Right hindlimb (tissue), 1 donor: ENCODE measurements around the gene SKA2.
"Not testable (repeated sequence)": the region's sequence is repeated elsewhere in the genome, so short reads cannot be mapped to it uniquely, and the experiment has no call there.

Experiments
- DNase-seq: peaks from one replicate; pipeline ENCODE4 v3.0.0-alpha.2; 2018

SKA2 gene

DNA sequence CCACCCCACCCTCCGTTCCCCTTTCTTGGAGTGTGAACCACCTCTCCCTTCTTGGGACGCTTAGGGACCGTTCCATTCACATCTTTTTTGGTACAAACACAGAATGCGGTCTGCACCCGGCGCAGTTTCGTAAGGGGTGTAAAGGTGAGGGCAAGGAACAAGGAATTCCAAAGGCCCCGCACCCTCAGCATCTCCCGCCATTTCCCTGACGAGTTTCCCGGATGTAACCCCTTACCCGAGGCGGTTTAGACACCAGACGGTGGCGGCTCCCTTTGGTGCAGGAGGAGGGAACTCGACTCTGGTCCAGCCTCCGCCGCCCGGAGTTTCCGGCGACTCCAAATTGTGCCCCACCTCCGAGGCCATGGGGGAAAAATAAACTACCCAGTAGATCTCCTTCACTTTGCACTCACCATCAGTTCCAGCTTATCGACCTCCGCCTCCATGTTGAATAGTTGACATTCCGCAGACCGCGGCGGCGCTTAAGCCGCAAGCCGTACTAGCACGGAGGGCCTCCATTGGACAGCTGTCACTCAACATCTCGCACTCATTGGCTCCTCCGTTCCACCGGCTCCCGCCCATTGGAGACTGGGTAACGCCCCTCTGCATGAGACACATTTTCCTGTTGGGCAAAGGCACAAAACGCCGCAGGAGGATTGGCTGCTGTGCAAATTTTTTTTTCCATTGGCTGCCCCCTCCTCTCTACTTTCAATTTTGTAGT lies at the start of gene SKA2:
Gene SKA2 (minus strand): TSS at position 466 of the 718 bp plus-strand sequence. CDS start 23 bp downstream, at position 443.
- DNase-seq = peak; percentile 99

DNA sequence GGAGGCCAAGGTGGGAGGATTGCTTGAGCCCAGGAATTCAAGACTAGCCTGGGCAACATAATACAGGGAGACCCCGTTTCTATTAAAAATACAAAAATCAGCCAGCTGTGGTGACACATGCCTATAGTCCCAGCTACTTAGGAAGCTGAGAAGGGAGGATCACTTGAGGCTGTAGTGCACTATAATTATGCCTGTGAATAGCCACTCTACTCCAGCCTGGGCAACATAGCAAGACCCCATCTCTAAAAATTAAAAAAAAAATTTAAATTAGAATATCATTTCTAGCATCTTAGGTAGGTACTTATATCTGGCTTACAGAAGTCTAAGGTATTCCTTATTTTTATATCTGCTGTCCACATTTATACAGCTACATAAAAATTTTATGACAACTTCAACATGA lies 47.3 kb upstream of the SKA2 start:
- DNase-seq = no peak

- DNase-seq = no peak
Measured at GRCh38 chr17:59199398-59199797, 44.4 kb upstream of the SKA2 start.

- DNase-seq = no peak
Measured at GRCh38 chr17:59193336-59193862, 38.4 kb upstream of the SKA2 start.

- DNase-seq = no peak
Measured at GRCh38 chr17:59190806-59191205, 35.8 kb upstream of the SKA2 start.

GRCh38 chr17:59186850-59187249 lies 31.9 kb upstream of the SKA2 start:
- no peak for DNase-seq

GRCh38 chr17:59185997-59186396 lies 31.0 kb upstream of the SKA2 start:
- DNase-seq = no peak

DNA sequence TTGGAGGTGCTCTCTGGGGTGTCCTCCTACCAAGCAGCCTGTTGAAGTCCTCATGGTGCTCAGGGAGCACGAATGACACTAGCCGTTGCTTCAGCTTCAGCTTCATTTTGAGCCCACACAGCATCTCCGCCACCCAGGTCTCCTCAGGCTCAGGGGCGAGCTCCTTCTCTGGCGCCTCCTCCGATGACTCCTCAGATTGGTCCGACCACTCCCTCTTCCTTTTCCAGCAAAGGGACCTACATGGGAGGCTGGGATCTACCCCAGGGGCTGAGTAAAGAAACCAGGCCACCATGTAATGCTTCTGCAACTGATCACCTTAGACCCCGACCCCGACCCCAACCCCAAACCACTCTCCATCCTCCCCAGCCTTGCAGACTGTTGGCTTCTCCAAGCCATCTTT lies 26.5 kb upstream of the SKA2 start:
- DNase-seq = no peak

- DNase-seq = no peak
Measured at GRCh38 chr17:59180626-59181025, 25.6 kb upstream of the SKA2 start.

- DNase-seq = not testable (repeated sequence)
Measured at GRCh38 chr17:59179601-59180000, 24.6 kb upstream of the SKA2 start.

DNA sequence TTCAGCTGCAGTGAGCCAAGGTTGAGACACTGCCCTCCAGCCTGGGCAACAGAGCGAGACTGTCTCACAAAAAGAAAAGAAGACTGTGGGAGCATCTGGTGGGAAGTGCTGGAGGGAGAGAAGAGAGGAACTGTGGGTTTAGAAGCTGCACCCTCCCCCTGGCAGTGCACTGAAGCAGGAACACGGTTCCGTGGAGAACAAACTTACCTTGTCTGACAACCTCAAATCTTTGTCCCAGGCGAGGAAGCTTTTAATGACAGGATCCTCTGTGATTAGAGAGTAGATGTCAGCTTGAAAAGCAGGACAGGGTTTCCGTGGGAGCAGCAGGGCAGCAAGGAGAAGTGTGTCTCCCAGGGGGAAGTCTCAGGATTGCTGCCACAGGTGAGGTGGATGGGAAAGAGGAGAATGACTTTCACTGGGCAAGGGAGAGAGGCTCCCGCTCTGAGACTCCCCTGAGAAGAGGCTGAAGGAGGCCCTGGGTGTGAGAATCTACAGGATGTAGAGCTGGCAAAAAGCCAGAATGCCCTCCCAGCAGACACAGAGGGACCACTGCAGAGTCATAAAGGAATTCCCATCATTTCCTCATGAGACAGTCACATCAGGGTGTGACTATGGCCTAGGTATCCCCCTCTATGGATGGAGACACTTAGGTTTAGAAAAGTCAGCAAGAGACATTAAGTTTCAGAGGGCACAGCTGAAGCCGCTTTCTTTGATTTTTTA lies 23.4 kb upstream of the SKA2 start:
- no peak for DNase-seq

DNA sequence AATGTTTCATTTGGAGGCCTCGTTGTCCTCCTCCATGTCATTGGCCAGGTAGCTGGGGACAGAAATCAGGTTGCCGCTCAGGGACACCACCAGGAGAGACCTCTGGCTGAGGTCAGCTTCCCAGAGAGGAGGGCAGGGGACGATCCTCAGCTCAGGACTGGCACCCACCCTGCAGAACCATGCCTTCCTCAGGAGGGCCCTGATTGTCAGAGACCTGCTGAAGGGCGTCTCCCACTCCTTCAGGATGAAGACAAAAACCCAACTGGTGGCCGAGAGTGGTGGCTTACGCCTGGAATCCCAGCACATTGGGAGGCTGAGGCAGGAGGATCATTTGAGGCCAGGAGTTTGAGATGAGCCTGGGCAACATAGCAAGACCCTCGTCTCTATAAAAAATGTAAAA lies 20.1 kb upstream of the SKA2 start:
- DNase-seq = no peak

DNA sequence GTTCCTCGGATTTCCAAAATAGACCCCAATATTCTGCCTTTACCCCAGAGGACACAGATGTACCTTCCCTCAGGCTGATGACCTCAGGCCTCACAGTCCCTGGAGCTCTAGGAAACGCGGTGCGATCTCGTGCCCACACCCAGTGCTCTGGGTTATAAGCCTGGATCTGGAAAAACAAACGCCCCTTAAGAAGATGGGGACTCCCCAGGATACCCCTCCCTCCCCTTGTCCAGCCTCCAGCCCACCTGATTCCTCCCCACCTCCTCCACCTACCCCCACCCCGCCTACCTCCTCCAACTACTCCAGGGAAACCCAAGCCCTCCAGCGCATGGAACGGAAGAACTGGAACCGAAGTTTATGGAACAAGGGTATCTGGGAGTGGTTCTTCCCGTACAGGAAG lies 19.7 kb upstream of the SKA2 start:
- DNase-seq = no peak

GRCh38 chr17:59172436-59173004 lies 17.5 kb upstream of the SKA2 start:
- DNase-seq = no peak

GRCh38 chr17:59167571-59168001 lies 12.6 kb upstream of the SKA2 start:
- DNase-seq = no peak

DNA sequence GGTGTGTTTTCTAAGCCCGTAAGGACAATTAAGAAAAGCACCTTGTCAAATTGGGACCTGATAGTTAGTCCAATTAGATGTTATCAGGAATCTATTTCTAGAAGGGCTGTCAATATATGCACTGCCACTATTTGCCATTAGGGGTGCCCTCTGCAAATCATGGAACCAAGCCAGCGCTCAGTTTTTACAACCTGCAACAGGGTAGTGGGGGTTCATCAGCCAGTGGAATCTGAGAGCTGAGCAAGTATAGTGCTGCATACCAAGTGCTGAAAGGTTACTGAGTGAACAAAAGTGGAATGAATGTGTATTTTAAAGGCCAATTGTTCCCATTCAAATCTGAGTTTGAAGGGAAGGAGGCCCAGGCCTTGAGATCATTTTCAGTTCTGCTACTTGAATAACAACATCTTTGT lies 11.0 kb upstream of the SKA2 start:
- DNase-seq = no peak

DNA sequence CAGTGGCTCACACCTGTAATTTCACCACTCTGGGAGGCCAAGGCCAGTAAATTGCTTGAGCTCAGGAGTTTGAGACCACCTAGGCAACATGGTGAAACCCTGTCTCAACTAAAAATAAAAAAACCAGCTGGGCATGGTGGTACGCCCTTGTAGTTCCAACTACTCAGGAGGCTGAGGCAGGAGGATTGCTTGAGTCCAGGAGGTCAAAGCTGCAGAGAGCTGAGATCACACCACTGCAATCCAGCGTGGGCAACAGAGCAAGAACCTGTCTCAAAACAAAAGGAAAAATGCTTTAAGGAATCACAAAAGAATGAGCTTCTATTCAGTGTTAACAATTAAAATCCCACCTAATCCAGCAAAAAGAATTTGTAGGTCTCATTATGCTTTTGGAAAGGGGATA lies 6.5 kb upstream of the SKA2 start:
- DNase-seq = no peak

DNA sequence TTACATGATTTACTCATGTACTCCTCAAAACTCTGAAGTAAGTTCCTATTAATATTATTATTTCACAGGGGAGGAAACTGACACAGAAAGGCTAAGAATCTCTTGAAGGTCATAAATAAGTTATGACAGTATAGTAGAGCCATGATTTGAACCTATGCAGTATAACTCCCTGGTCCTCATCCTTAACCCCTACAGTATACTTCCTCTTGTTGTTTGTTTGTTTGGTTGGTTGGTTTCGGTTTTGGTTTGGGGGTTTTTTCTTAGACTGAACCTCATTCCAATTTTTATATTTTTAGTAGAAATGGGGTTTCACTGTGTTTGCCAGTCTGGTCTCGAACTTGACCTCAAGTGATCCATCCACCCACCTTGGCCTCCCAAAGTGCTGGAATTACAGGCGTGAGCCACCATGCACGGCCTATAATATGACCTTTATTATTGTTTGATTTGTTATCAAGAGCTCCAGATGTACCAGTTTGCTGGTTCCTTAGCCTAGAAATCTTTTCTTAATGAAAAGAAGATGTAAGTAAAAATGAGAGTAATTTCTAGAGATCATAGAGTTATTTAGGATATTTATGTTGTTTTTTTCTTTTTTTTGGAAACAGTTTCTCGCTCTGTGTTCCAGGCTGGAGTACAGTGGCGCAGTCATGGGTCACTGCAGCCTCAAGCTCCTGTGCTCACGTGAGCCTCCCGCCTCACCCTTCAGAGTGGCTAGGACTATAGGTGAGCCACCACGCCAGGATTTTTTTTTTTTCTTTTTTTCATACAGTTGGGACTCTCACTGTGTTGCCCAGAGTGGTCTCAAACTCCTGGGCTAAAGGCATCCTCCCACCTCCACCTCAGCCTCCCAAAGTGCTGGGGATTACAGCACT lies 5.4 kb upstream of the SKA2 start:
- no peak for DNase-seq

- DNase-seq = no peak
Measured at GRCh38 chr17:59155439-59156177, 622 bp upstream of the SKA2 start, which contains the start of gene PRR11. Gene PRR11, plus strand, starts transcription at chr17:59155746. Its CDS starts 14,007 bp downstream, at chr17:59169753.

DNA sequence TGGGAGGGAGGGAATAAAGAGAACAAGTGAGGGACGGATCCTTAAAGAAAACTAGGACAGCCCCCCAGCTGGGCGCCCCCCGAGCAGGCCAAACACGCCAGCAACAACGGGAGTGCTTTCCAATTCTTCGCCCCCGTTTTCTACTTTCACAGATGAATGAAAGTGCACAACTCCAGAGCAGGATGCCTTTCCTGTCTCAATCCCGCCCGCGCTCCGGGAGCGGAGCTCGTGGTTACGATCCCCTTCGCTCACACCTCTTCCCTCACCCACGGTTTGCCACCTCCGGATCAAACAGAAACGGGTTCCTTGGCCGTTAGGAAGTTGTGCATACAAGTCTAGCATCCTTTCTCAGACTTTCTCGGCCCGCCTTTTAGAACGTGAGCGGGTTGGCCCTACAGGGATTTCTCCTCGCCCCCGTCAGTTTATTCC lies 680 bp downstream of the SKA2 start:
- DNase-seq = no peak

GRCh38 chr17:59152925-59153324 lies 2.1 kb downstream of the SKA2 start:
- DNase-seq = no peak

DNA sequence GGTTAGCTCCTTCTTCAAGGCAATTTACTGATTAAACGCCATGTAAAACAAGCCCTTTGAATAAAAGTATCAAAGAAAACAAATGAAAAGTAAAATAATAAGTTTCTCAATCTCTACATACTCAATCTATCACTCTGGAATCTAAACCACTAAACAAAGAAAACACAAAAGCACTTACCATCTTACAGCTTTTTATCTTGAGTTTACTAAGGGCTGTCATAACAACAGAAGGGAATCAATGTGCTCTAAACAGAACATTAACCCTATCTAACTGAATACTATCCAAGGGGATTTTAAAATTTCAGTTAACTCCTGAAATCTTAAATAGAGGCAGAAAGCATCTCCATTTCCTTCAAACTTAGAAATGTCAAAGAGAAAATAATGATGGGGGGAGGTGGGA lies 3.4 kb downstream of the SKA2 start:
- DNase-seq = no peak
